ENCODE data around the gene H6PD.

H6PD gene

GRCh38 chr1:9303916-9304315, 69.3 kb downstream of the H6PD start:
- H3K27ac ChIP-seq (ENCODE audit: low read depth, low read length): no peak overlapping the region
- no peaks in the 10 kb centered on the region for H3K9me3 ChIP-seq (ENCODE audit: control insufficient read depth, insufficient read depth, low read depth, low read length)
- H3K4me3 ChIP-seq (ENCODE audit: low read depth, low read length): no peak overlapping the region
- H3K36me3 ChIP-seq (ENCODE audit: control insufficient read depth, insufficient read depth, low read length): no peaks in the 10 kb centered on the region; the same call in 1 of the 2 replicates
- H3K27me3 ChIP-seq (ENCODE audit: control insufficient read depth, insufficient read depth, low read length): no peaks in the 10 kb centered on the region
- H3K9ac ChIP-seq (ENCODE audit: low read length): no peak overlapping the region
- H3K4me1 ChIP-seq (ENCODE audit: control insufficient read depth, insufficient read depth, low read length): peaks cover 6% of the 10 kb centered on the region; the same call in 1 of the 2 replicates

GRCh38 chr1:9305216-9305615, 70.6 kb downstream of the H6PD start:
- Histone ChIP-seq H3K9ac (ENCODE audit: low read length) (no peak overlapping the region), H3K27ac (ENCODE audit: low read depth, low read length) (no peak overlapping the region), H3K36me3 (ENCODE audit: control insufficient read depth, insufficient read depth, low read length) (no peaks in the 10 kb centered on the region; the same call in 1 of the 2 replicates), H3K4me1 (ENCODE audit: control insufficient read depth, insufficient read depth, low read length) (peaks cover 6% of the 10 kb centered on the region; the same call in 1 of the 2 replicates), H3K4me3 (ENCODE audit: low read depth, low read length) (no peak overlapping the region), H3K27me3 (ENCODE audit: control insufficient read depth, insufficient read depth, low read length) (no peaks in the 10 kb centered on the region), H3K9me3 (ENCODE audit: control insufficient read depth, insufficient read depth, low read depth, low read length) (no peaks in the 10 kb centered on the region)

GRCh38 chr1:9306006-9306405, 71.4 kb downstream of the H6PD start:
- Histone ChIP-seq H3K27me3 (ENCODE audit: control insufficient read depth, insufficient read depth, low read length) (no peaks in the 10 kb centered on the region), H3K36me3 (ENCODE audit: control insufficient read depth, insufficient read depth, low read length) (no peaks in the 10 kb centered on the region; the same call in 1 of the 2 replicates), H3K9ac (ENCODE audit: low read length) (no peak overlapping the region), H3K27ac (ENCODE audit: low read depth, low read length) (no peak overlapping the region), H3K4me3 (ENCODE audit: low read depth, low read length) (no peak overlapping the region), H3K4me1 (ENCODE audit: control insufficient read depth, insufficient read depth, low read length) (peaks cover 6% of the 10 kb centered on the region; the same call in 1 of the 2 replicates), H3K9me3 (ENCODE audit: control insufficient read depth, insufficient read depth, low read depth, low read length) (no peaks in the 10 kb centered on the region)

GRCh38 chr1:9307303-9307702, 72.7 kb downstream of the H6PD start:
- no peak overlapping the region for H3K9ac ChIP-seq (ENCODE audit: low read length)
- H3K9me3 ChIP-seq (ENCODE audit: control insufficient read depth, insufficient read depth, low read depth, low read length): no peaks in the 10 kb centered on the region
- H3K27me3 ChIP-seq (ENCODE audit: control insufficient read depth, insufficient read depth, low read length): no peaks in the 10 kb centered on the region
- no peak overlapping the region for H3K27ac ChIP-seq (ENCODE audit: low read depth, low read length)
- H3K4me1 ChIP-seq (ENCODE audit: control insufficient read depth, insufficient read depth, low read length): peaks cover 6% of the 10 kb centered on the region; the same call in 1 of the 2 replicates
- no peak overlapping the region for H3K4me3 ChIP-seq (ENCODE audit: low read depth, low read length)
- H3K36me3 ChIP-seq (ENCODE audit: control insufficient read depth, insufficient read depth, low read length): no peaks in the 10 kb centered on the region

GRCh38 chr1:9308236-9308785, 73.7 kb downstream of the H6PD start:
- no peak overlapping the region for H3K9ac ChIP-seq (ENCODE audit: low read length)
- no peak overlapping the region for H3K4me3 ChIP-seq (ENCODE audit: low read depth, low read length)
- H3K27me3 ChIP-seq (ENCODE audit: control insufficient read depth, insufficient read depth, low read length): no peaks in the 10 kb centered on the region
- H3K36me3 ChIP-seq (ENCODE audit: control insufficient read depth, insufficient read depth, low read length): no peaks in the 10 kb centered on the region
- H3K9me3 ChIP-seq (ENCODE audit: control insufficient read depth, insufficient read depth, low read depth, low read length): no peaks in the 10 kb centered on the region
- H3K4me1 ChIP-seq (ENCODE audit: control insufficient read depth, insufficient read depth, low read length): no peaks in the 10 kb centered on the region; the same call in 1 of the 2 replicates
- H3K27ac ChIP-seq (ENCODE audit: low read depth, low read length): no peak overlapping the region

GRCh38 chr1:9309080-9309479, 74.5 kb downstream of the H6PD start:
- Histone ChIP-seq H3K27ac (ENCODE audit: low read depth, low read length) (no peak overlapping the region), H3K27me3 (ENCODE audit: control insufficient read depth, insufficient read depth, low read length) (no peaks in the 10 kb centered on the region), H3K4me3 (ENCODE audit: low read depth, low read length) (no peak overlapping the region), H3K36me3 (ENCODE audit: control insufficient read depth, insufficient read depth, low read length) (no peaks in the 10 kb centered on the region), H3K9ac (ENCODE audit: low read length) (no peak overlapping the region), H3K4me1 (ENCODE audit: control insufficient read depth, insufficient read depth, low read length) (no peaks in the 10 kb centered on the region; the same call in 1 of the 2 replicates), H3K9me3 (ENCODE audit: control insufficient read depth, insufficient read depth, low read depth, low read length) (no peaks in the 10 kb centered on the region)

GRCh38 chr1:9309991-9310390, 75.4 kb downstream of the H6PD start:
- Histone ChIP-seq H3K4me3 (ENCODE audit: low read depth, low read length) (no peak overlapping the region), H3K27me3 (ENCODE audit: control insufficient read depth, insufficient read depth, low read length) (no peaks in the 10 kb centered on the region), H3K27ac (ENCODE audit: low read depth, low read length) (no peak overlapping the region), H3K36me3 (ENCODE audit: control insufficient read depth, insufficient read depth, low read length) (no peaks in the 10 kb centered on the region), H3K9me3 (ENCODE audit: control insufficient read depth, insufficient read depth, low read depth, low read length) (no peaks in the 10 kb centered on the region), H3K4me1 (ENCODE audit: control insufficient read depth, insufficient read depth, low read length) (no peaks in the 10 kb centered on the region; the same call in 1 of the 2 replicates), H3K9ac (ENCODE audit: low read length) (no peak overlapping the region)

- Histone ChIP-seq H3K4me3 (ENCODE audit: low read depth, low read length) (no peak overlapping the region), H3K4me1 (ENCODE audit: control insufficient read depth, insufficient read depth, low read length) (no peaks in the 10 kb centered on the region; the same call in 1 of the 2 replicates), H3K27ac (ENCODE audit: low read depth, low read length) (no peak overlapping the region), H3K9ac (ENCODE audit: low read length) (no peak overlapping the region), H3K9me3 (ENCODE audit: control insufficient read depth, insufficient read depth, low read depth, low read length) (no peaks in the 10 kb centered on the region), H3K36me3 (ENCODE audit: control insufficient read depth, insufficient read depth, low read length) (no peaks in the 10 kb centered on the region), H3K27me3 (ENCODE audit: control insufficient read depth, insufficient read depth, low read length) (no peaks in the 10 kb centered on the region)
These were observed 76.5 kb downstream of the H6PD start for GRCh38 chr1:9311029-9311428.

- Histone ChIP-seq H3K9ac (ENCODE audit: low read length) (no peak overlapping the region), H3K4me1 (ENCODE audit: control insufficient read depth, insufficient read depth, low read length) (no peaks in the 10 kb centered on the region; the same call in 1 of the 2 replicates)
These were observed 76.9 kb downstream of the H6PD start for GRCh38 chr1:9311479-9311878.

GRCh38 chr1:9312168-9312720, 77.7 kb downstream of the H6PD start:
- Histone ChIP-seq H3K4me1 (ENCODE audit: control insufficient read depth, insufficient read depth, low read length) (no peaks in the 10 kb centered on the region; the same call in 1 of the 2 replicates), H3K9ac (ENCODE audit: low read length) (no peak overlapping the region), H3K27ac (ENCODE audit: low read depth, low read length) (no peak overlapping the region), H3K27me3 (ENCODE audit: control insufficient read depth, insufficient read depth, low read length) (no peaks in the 10 kb centered on the region), H3K4me3 (ENCODE audit: low read depth, low read length) (no peak overlapping the region), H3K9me3 (ENCODE audit: control insufficient read depth, insufficient read depth, low read depth, low read length) (no peaks in the 10 kb centered on the region), H3K36me3 (ENCODE audit: control insufficient read depth, insufficient read depth, low read length) (no peaks in the 10 kb centered on the region)

More at GRCh38 chr1:9311479-9311878, 76.9 kb downstream of the H6PD start:
- Histone ChIP-seq H3K27me3 (ENCODE audit: control insufficient read depth, insufficient read depth, low read length) (no peaks in the 10 kb centered on the region), H3K36me3 (ENCODE audit: control insufficient read depth, insufficient read depth, low read length) (no peaks in the 10 kb centered on the region), H3K27ac (ENCODE audit: low read depth, low read length) (no peak overlapping the region), H3K4me3 (ENCODE audit: low read depth, low read length) (no peak overlapping the region), H3K9me3 (ENCODE audit: control insufficient read depth, insufficient read depth, low read depth, low read length) (no peaks in the 10 kb centered on the region)

- Histone ChIP-seq H3K9ac (ENCODE audit: low read length) (no peak overlapping the region), H3K9me3 (ENCODE audit: control insufficient read depth, insufficient read depth, low read depth, low read length) (no peaks in the 10 kb centered on the region), H3K27ac (ENCODE audit: low read depth, low read length) (no peak overlapping the region), H3K36me3 (ENCODE audit: control insufficient read depth, insufficient read depth, low read length) (no peaks in the 10 kb centered on the region), H3K27me3 (ENCODE audit: control insufficient read depth, insufficient read depth, low read length) (no peaks in the 10 kb centered on the region), H3K4me3 (ENCODE audit: low read depth, low read length) (no peak overlapping the region), H3K4me1 (ENCODE audit: control insufficient read depth, insufficient read depth, low read length) (peaks cover 5% of the 10 kb centered on the region; the same call in 1 of the 2 replicates)
These were observed 79.0 kb downstream of the H6PD start for GRCh38 chr1:9313576-9313975.

All from HUES6 (cell line).